KMS-11 (cell line): ENCODE measurements around the gene KIF1A.

ENCODE experiments used
- H2AFZ ChIP-seq: fragments of 200-600 bp; sonication (generic); 2 replicates; pipeline ENCODE4 v1.6.1; 2016; ENCODE audit warnings: antibody characterized with exemption, mixed run types, low read depth
- H3K27ac ChIP-seq: fragments of 200-600 bp; sonication (generic); 2 replicates; pipeline ENCODE4 v1.6.1; 2016; ENCODE audit warnings: mild to moderate bottlenecking, mixed run types
- H3K27me3 ChIP-seq: fragments of 200-600 bp; sonication (generic); 2 replicates; pipeline ENCODE4 v1.6.1; 2017; ENCODE audit warnings: mild to moderate bottlenecking, low read depth, mixed run types, moderate library complexity; ENCODE audit not compliant: insufficient read depth
- H3K36me3 ChIP-seq: fragments of 200-600 bp; sonication (generic); 2 replicates; pipeline ENCODE4 v1.6.1; 2017; ENCODE audit warnings: mild to moderate bottlenecking, mixed run types; ENCODE audit not compliant: insufficient read depth
- H3K4me1 ChIP-seq: fragments of 200-600 bp; sonication (generic); 2 replicates; pipeline ENCODE4 v1.6.1; 2016; ENCODE audit warnings: mild to moderate bottlenecking, low read depth, mixed run types; ENCODE audit not compliant: poor library complexity, severe bottlenecking
- H3K4me2 ChIP-seq: fragments of 200-600 bp; sonication (generic); 2 replicates; pipeline ENCODE4 v1.7.0; 2016; ENCODE audit warnings: mild to moderate bottlenecking, mixed run types
- H3K4me3 ChIP-seq: fragments of 200-600 bp; sonication (generic); IDR thresholded peaks from 2 replicates; pipeline ENCODE4 v1.6.1; 2017; ENCODE audit warnings: low read depth, low read length, mixed read lengths; ENCODE audit not compliant: insufficient read depth
- H3K79me2 ChIP-seq: fragments of 200-600 bp; sonication (generic); 2 replicates; pipeline ENCODE4 v1.6.1; 2016; ENCODE audit warnings: low read depth, mixed run types; ENCODE audit not compliant: insufficient read depth
- H3K9ac ChIP-seq: fragments of 200-600 bp; sonication (generic); 2 replicates; pipeline ENCODE4 v1.6.1; 2016; ENCODE audit warnings: mild to moderate bottlenecking, mixed run types
- H4K20me1 ChIP-seq: fragments of 200-600 bp; sonication (generic); 2 replicates; pipeline ENCODE4 v1.6.1; 2016; ENCODE audit warnings: mild to moderate bottlenecking, mixed run types; ENCODE audit not compliant: insufficient read depth
- CTCF ChIP-seq: fragments of 200-600 bp; sonication (generic); conservative IDR thresholded peaks from 2 replicates; pipeline ENCODE4 v1.6.1; 2017; ENCODE audit warnings: low read depth, mild to moderate bottlenecking, antibody characterized with exemption, low read length, moderate library complexity, mixed read lengths

Gene KIF1A

DNA sequence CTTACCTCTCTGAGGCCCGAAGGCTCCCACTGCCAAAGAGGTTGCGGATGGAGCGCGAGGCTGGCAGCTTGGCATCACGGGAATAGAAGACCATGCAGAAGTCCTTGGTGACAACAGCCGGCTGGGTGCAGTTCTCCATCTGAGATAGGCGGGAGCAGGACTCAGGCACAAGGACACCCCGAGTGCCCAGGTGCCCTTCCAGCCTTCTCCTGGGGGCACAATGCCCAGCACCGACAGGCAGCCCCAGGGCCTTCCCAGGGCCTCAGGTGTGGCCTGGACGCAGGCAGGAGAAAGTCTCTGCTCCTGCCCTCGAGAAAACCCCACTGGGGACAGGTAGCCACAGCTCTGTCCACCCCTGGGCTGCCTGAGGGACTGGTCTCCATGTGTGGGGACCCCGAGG, 94.8 kb downstream of the KIF1A start:
- Histone ChIP-seq H3K4me3 (no peak overlapping the region), H3K27ac (no peak overlapping the region), H3K36me3 (no peaks in the 10 kb centered on the region), H3K79me2 (no peaks in the 10 kb centered on the region), H3K4me1 (no peaks in the 10 kb centered on the region), H4K20me1 (no peaks in the 10 kb centered on the region), H2AFZ (no peak overlapping the region), H3K27me3 (peaks cover 17% of the 10 kb centered on the region; the same call in 1 of the 2 replicates), H3K4me2 (no peak overlapping the region), H3K9ac (no peak overlapping the region)
- no peak for TF ChIP-seq CTCF

GRCh38 chr2:240724431-240724830, 95.6 kb downstream of the KIF1A start:
- no peak overlapping the region for H3K27ac ChIP-seq
- H3K4me2 ChIP-seq = no peak overlapping the region
- no peaks in the 10 kb centered on the region for H3K79me2 ChIP-seq
- H4K20me1 ChIP-seq = no peaks in the 10 kb centered on the region
- no peak for TF ChIP-seq CTCF
- no peak overlapping the region for H2AFZ ChIP-seq
- no peaks in the 10 kb centered on the region for H3K36me3 ChIP-seq
- H3K9ac ChIP-seq = no peak overlapping the region
- no peaks in the 10 kb centered on the region for H3K4me1 ChIP-seq
- H3K4me3 ChIP-seq = no peak overlapping the region
- peaks cover 17% of the 10 kb centered on the region; the same call in 1 of the 2 replicates for H3K27me3 ChIP-seq

DNA sequence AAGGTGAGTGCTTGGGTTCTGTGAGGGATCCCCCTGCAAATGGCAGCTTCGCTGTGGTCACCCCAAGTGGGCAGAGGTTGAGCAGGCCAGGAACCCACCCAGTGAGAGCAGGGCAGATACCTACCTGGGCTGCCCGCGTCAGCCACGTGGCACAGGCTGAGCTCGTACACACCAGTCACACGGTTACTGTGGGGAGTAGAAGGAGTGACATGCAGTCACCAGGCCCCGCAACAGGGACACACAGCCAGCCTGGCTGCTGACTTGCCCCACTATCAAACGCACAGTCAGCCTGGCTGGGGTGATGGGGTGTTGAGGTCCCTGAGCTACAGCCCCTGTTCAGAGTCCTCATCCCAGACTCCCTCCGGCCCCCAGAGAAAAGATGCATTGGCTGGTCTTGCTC, 96.2 kb downstream of the KIF1A start:
- H3K4me3 ChIP-seq = no peak overlapping the region
- H3K79me2 ChIP-seq = no peaks in the 10 kb centered on the region
- H4K20me1 ChIP-seq = no peaks in the 10 kb centered on the region
- TF ChIP-seq CTCF = no peak
- H2AFZ ChIP-seq = no peak overlapping the region
- no peaks in the 10 kb centered on the region for H3K36me3 ChIP-seq
- no peak overlapping the region for H3K27ac ChIP-seq
- no peak overlapping the region for H3K4me2 ChIP-seq
- H3K9ac ChIP-seq = no peak overlapping the region
- H3K27me3 ChIP-seq = peaks cover 17% of the 10 kb centered on the region; the same call in 1 of the 2 replicates
- no peaks in the 10 kb centered on the region for H3K4me1 ChIP-seq

GRCh38 chr2:240722796-240723735, 97.0 kb downstream of the KIF1A start:
- H2AFZ ChIP-seq = no peak overlapping the region
- no peaks in the 10 kb centered on the region for H3K36me3 ChIP-seq
- H3K27me3 ChIP-seq = peaks cover 17% of the 10 kb centered on the region; the same call in 1 of the 2 replicates

More at GRCh38 chr2:240722796-240723735, 97.0 kb downstream of the KIF1A start:
- Histone ChIP-seq H3K9ac (no peak overlapping the region), H4K20me1 (no peaks in the 10 kb centered on the region), H3K4me1 (no peaks in the 10 kb centered on the region), H3K4me2 (no peak overlapping the region), H3K4me3 (no peak overlapping the region), H3K27ac (no peak overlapping the region), H3K79me2 (no peaks in the 10 kb centered on the region)
- no peak for TF ChIP-seq CTCF
